ENCODE results near the gene CXXC1.

The CXXC1 gene

GRCh38 chr18:50285631-50286321 lies 1.7 kb downstream of the CXXC1 start:
- ATAC-seq (ENCODE audit: low read depth) (no peak), DNase-seq (ENCODE audit: low spot score in 2 of 2) (no peak)
- peaks cover 28% of the 10 kb centered on the region for H3K4me1 Mint-ChIP-seq
- peak overlapping the region; percentile 85 for H3K27ac Mint-ChIP-seq
- H3K9me3 Mint-ChIP-seq = peaks cover 2% of the 10 kb centered on the region
- peak overlapping the region; percentile 97 for H3K4me3 Mint-ChIP-seq
- no peaks in the 10 kb centered on the region for H3K27me3 Mint-ChIP-seq
- peaks cover 41% of the 10 kb centered on the region for H3K36me3 Mint-ChIP-seq

- Mint-ChIP-seq H3K4me3 (no peak overlapping the region), H3K9me3 (peaks cover 2% of the 10 kb centered on the region), H3K36me3 (peaks cover 41% of the 10 kb centered on the region), H3K4me1 (peaks cover 35% of the 10 kb centered on the region), H3K27ac (no peak overlapping the region), H3K27me3 (no peaks in the 10 kb centered on the region)
- ATAC-seq (ENCODE audit: low read depth) (no peak), DNase-seq (ENCODE audit: low spot score in 2 of 2) (no peak)
Observed at GRCh38 chr18:50285071-50285470, 2.4 kb downstream of the CXXC1 start.

GRCh38 chr18:50284255-50284885 lies 3.1 kb downstream of the CXXC1 start:
- peaks cover 37% of the 10 kb centered on the region for H3K4me1 Mint-ChIP-seq
- H3K27ac Mint-ChIP-seq = no peak overlapping the region
- peak overlapping the region; percentile 53 for H3K4me3 Mint-ChIP-seq
- no peaks in the 10 kb centered on the region for H3K27me3 Mint-ChIP-seq
- H3K9me3 Mint-ChIP-seq = peaks cover 2% of the 10 kb centered on the region
- no peak for ATAC-seq (ENCODE audit: low read depth)
- no peak for DNase-seq (ENCODE audit: low spot score in 2 of 2)
- H3K36me3 Mint-ChIP-seq = peaks cover 41% of the 10 kb centered on the region

- Mint-ChIP-seq H3K27me3 (no peaks in the 10 kb centered on the region), H3K4me3 (peak overlapping the region; percentile 35), H3K36me3 (peaks cover 46% of the 10 kb centered on the region), H3K27ac (no peak overlapping the region), H3K4me1 (peaks cover 43% of the 10 kb centered on the region), H3K9me3 (peaks cover 2% of the 10 kb centered on the region)
- no peak for DNase-seq (ENCODE audit: low spot score in 2 of 2)
- ATAC-seq (ENCODE audit: low read depth) = no peak
Observed at GRCh38 chr18:50283469-50284209, 3.9 kb downstream of the CXXC1 start.

GRCh38 chr18:50282521-50283335 lies 4.8 kb downstream of the CXXC1 start:
- Mint-ChIP-seq H3K27me3 (no peaks in the 10 kb centered on the region), H3K4me3 (peak overlapping the region; percentile 58), H3K9me3 (peaks cover 2% of the 10 kb centered on the region), H3K27ac (no peak overlapping the region), H3K4me1 (peaks cover 44% of the 10 kb centered on the region), H3K36me3 (peaks cover 49% of the 10 kb centered on the region)
- DNase-seq (ENCODE audit: low spot score in 2 of 2) (no peak), ATAC-seq (ENCODE audit: low read depth) (no peak)

GRCh38 chr18:50281972-50282520 lies 5.4 kb downstream of the CXXC1 start:
- ATAC-seq (ENCODE audit: low read depth) (no peak), DNase-seq (ENCODE audit: low spot score in 2 of 2) (no peak)
- H3K27ac Mint-ChIP-seq = peak overlapping the region; percentile 96

GRCh38 chr18:50281295-50281971 lies 6.1 kb downstream of the CXXC1 start, which contains the start of gene MBD1:
Gene MBD1, minus strand, starts transcription at chr18:50281523. Its CDS starts 1,531 bp downstream, at chr18:50279992.
- peak; percentile 89 for ATAC-seq (ENCODE audit: low read depth)
- Mint-ChIP-seq H3K27me3 (no peaks in the 10 kb centered on the region), H3K9me3 (peaks cover 2% of the 10 kb centered on the region), H3K36me3 (peaks cover 46% of the 10 kb centered on the region), H3K4me3 (peak within 1 kb of the TSS; percentile 99), H3K27ac (peak within 1 kb of the TSS; percentile 96), H3K4me1 (peaks cover 35% of the 10 kb centered on the region)
- DNase-seq (ENCODE audit: low spot score in 2 of 2) = peak; percentile 94

More at GRCh38 chr18:50281972-50282520, 5.4 kb downstream of the CXXC1 start:
- H3K9me3 Mint-ChIP-seq = peaks cover 2% of the 10 kb centered on the region
- H3K4me3 Mint-ChIP-seq = peak overlapping the region; percentile 99
- peaks cover 47% of the 10 kb centered on the region for H3K36me3 Mint-ChIP-seq
- no peaks in the 10 kb centered on the region for H3K27me3 Mint-ChIP-seq
- H3K4me1 Mint-ChIP-seq = peaks cover 40% of the 10 kb centered on the region

GRCh38 chr18:50280707-50281294 lies 6.7 kb downstream of the CXXC1 start:
- H3K9me3 Mint-ChIP-seq = peaks cover 2% of the 10 kb centered on the region
- ATAC-seq (ENCODE audit: low read depth) = no peak
- H3K4me3 Mint-ChIP-seq = peak overlapping the region; percentile 99
- H3K36me3 Mint-ChIP-seq = peaks cover 48% of the 10 kb centered on the region
- H3K27me3 Mint-ChIP-seq = no peaks in the 10 kb centered on the region
- H3K27ac Mint-ChIP-seq = peak overlapping the region; percentile 96
- H3K4me1 Mint-ChIP-seq = peaks cover 32% of the 10 kb centered on the region
- no peak for DNase-seq (ENCODE audit: low spot score in 2 of 2)

GRCh38 chr18:50279752-50280151 lies 7.7 kb downstream of the CXXC1 start:
- peaks cover 2% of the 10 kb centered on the region for H3K9me3 Mint-ChIP-seq
- ATAC-seq (ENCODE audit: low read depth) (no peak), DNase-seq (ENCODE audit: low spot score in 2 of 2) (no peak)
- peak overlapping the region; percentile 96 for H3K27ac Mint-ChIP-seq
- H3K27me3 Mint-ChIP-seq = no peaks in the 10 kb centered on the region
- peak overlapping the region; percentile 99 for H3K4me3 Mint-ChIP-seq
- H3K36me3 Mint-ChIP-seq = peaks cover 51% of the 10 kb centered on the region
- peaks cover 31% of the 10 kb centered on the region for H3K4me1 Mint-ChIP-seq

GRCh38 chr18:50277942-50278341 lies 9.6 kb downstream of the CXXC1 start:
- DNase-seq (ENCODE audit: low spot score in 2 of 2) (no peak), ATAC-seq (ENCODE audit: low read depth) (no peak)
- Mint-ChIP-seq H3K27ac (no peak overlapping the region), H3K36me3 (peaks cover 47% of the 10 kb centered on the region), H3K4me1 (peaks cover 28% of the 10 kb centered on the region), H3K4me3 (no peak overlapping the region), H3K9me3 (peaks cover 2% of the 10 kb centered on the region), H3K27me3 (no peaks in the 10 kb centered on the region)

GRCh38 chr18:50276452-50276851 lies 11.0 kb downstream of the CXXC1 start:
- Mint-ChIP-seq H3K36me3 (peaks cover 45% of the 10 kb centered on the region), H3K9me3 (no peaks in the 10 kb centered on the region), H3K4me1 (peaks cover 25% of the 10 kb centered on the region), H3K4me3 (no peak overlapping the region), H3K27me3 (no peaks in the 10 kb centered on the region), H3K27ac (no peak overlapping the region)
- ATAC-seq (ENCODE audit: low read depth) (no peak), DNase-seq (ENCODE audit: low spot score in 2 of 2) (no peak)

GRCh38 chr18:50275503-50276036 lies 11.9 kb downstream of the CXXC1 start:
- DNase-seq (ENCODE audit: low spot score in 2 of 2) (no peak), ATAC-seq (ENCODE audit: low read depth) (no peak)
- Mint-ChIP-seq H3K4me1 (peaks cover 17% of the 10 kb centered on the region), H3K9me3 (no peaks in the 10 kb centered on the region), H3K4me3 (no peak overlapping the region), H3K27ac (no peak overlapping the region), H3K27me3 (no peaks in the 10 kb centered on the region), H3K36me3 (peaks cover 48% of the 10 kb centered on the region)
